ENCODE measurements around the gene ESRRB.

Gene ESRRB

DNA sequence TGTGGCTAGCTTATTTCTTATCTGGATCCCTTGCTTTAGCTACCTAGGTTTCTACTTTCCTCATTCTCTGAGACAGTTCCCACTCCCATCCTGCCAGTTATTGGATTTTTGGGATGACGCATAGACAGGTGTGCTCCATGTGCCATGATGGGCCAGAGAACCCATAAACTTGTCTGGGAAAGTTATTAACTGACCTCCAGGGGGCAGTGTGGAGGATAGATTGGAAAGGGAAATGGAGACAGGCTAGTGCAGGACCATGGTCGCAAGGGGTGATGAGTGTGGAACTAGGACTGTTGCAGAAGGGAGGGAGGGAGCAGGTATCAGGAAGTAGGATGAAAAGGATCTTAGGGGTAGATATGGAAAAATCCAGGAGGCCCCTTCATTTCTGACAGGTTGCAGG lies 80.3 kb downstream of the ESRRB start:
- peak; percentile 23 for DNase-seq

DNA sequence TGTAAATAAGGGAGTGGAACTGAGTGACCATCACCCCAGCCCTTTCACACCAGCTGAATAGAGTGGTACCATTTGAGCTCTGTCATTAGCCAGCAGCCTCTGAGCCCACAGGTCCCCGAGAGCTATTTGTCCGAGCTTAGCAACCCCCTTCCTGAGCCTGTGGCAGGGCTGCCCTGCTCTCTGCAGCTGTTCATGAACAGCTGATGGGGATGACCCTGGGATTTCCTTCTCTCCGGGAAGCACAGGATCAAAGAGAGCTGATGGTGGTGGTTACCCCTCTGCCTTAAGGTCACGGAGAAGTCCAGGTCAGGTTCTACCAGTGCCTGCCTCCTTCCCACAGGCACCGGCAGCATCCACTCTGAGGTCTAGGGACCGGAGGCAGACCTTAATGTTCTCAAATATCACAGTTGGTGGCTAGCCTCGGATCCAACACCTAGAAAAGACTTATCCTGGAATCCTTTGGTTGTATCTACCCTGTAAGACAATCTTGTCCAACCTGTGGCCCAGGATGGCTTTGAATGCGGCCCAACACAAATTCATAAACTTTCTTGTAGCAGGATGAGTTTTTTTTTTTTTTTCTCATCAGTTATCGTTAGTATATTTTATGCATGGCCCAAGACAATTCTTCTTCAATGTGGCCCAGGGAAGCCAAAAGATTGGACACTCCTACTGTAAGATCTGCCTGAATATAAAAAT lies 81.1 kb downstream of the ESRRB start:
- no peak for DNase-seq

DNA sequence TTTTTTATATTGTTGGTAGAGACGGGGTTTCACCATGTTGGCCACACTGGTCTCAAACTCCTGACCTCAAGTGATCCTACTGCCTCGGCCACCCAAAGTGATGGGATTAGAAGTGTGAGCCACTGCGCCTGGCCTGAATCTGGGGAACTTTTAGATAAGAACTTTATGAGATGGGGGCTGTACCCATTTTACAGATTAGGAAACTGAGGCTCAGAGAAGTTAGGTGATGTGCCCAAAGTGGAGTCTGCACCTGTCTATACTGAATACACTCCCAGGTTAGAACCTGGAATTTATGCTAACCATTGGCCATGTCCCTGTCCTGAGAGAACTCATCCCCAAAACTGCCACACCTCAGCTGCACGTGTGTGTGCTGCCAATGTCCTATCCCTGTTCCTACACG lies 81.9 kb downstream of the ESRRB start:
- DNase-seq = no peak

DNA sequence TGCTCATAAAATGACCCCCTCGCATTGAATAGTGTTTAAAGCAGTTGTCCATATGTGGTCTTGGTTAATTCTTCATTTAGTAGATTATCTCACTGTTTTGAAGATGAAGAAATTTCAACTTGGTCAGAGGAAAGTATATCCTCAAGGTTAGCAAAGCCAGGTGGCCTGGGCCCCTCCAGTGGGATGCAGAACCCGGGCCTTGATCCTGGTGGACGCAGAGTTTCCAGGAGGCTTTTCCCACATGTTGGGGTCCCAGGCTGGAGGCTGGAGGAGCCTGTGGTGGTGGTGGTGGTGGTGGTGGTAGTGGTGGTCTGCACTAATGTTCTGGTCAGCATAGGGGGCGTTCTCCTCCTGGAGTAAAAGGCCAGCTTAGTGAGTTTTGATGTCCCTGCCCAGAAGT lies 85.9 kb downstream of the ESRRB start:
- DNase-seq = no peak

DNA sequence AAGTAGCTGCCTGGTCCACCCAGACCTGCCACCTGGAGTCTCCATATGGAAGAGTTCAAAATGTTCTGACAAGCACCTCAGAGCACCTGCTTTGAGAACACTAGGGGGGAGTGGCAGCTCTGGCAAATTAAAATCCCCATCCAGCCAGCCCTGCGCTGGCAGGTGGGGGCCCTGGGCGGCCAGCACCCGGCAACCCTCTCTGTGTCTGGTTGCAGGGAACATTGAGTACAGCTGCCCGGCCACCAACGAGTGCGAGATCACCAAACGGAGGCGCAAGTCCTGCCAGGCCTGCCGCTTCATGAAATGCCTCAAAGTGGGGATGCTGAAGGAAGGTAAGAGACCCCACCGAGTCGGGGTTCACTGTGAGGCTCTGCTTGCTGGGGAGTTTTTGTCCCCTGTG lies 86.4 kb downstream of the ESRRB start:
- no peak for DNase-seq

DNA sequence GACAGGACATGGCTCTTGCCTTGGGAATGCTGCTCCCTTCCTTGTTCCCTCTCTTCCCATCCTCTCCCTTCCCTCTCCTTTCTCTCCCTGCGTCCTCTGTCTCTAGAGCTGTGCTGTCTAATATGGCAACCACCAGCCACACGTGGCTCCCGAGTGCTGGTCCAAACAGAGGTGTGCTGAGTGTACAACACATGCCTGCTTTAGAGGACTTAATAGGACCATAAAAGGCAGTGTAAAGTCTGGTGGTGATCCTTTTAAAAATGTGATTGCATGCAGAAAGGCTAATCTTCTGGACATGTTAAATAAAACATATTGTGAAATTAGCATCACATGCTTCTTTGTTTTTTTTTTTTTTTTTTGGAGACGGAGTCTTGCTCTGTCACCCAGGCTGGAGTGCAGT lies 87.2 kb downstream of the ESRRB start:
- no peak for DNase-seq

DNA sequence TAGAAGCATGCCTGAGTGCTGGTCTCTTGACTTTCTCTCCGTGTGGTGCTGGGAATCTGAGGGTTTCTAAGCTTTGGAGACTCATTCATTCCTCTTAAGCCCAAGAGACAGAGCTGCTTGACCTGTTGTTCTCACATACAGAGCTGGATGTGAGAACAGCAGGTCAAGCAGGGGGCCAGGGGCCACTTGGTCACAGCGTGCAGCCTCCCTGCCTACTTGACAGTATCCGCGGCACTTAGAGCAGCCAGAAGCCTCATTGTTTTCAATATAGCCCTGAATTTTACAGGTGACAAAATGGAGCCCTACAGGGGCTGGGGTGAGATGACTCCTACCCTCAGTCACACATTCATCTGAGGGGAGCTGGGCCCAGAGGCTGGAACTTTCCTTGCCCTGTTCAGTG lies 88.9 kb downstream of the ESRRB start:
- DNase-seq = no peak

DNA sequence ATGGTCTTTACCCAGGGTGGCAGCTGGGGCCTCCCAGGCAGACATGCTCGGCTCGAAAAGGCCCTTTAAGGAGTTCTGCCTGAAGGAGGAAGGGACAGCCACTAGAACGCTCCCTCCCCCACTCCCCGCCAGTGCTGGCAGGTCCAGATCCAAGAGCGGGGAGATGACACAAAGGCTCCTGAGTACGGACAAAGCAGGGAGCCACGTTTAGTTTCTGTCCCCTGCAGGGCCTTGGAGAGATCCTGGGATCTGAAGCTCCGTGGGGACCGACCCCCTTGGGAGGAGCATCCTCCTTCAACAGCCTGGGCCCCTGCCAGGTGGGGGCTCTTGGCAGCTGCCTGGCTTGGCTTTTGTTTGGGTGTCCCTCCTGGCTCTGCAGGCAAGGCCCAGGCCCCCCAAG lies 89.7 kb downstream of the ESRRB start:
- DNase-seq = no peak

DNA sequence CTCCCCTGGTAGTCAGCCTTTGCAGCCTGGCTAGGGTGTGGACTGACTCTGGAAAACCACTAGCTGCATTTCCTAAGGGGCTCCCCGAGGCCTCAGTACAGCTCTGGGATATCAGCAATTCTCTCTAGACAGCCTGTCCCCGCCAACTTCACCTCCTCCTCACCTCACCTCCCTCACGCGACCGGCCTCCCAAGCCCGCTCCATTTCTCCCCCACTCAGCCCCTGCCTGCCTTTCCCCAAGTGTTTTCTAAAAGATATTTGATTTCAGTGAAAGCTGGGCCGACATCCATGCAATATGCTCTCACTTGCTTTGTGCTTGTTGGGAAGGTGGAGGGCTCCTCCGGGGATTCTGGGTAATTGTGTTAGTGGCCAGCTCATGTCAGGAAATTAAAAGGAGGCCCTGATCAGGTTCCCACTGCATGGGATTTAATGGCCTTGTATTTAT lies 91.8 kb downstream of the ESRRB start:
- DNase-seq = no peak

DNA sequence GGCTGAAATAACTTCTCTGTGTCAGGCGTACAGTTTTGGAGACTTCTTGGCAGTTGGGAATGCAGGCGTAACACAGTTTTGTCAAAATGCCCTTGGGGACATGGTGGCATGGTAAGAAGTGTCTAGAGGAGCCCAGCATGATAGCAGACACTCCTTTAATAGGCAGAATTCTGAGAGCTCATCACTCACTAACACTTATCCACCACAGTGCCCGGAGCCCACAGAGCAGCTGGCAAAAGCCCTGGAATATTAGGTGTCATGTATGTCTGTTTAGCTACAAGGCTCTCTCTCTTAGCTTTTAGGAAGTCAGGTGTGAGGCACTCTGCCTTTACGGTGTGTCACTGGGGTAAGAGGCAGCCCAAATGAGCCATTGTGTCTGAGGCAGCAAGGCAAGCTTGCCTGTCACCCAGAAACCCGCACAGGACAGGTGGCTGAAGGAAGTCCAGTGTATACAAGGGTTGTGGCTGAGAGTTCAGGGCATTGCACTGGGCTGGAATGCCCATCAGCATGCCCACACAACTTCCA lies 96.3 kb downstream of the ESRRB start:
- DNase-seq = no peak

DNA sequence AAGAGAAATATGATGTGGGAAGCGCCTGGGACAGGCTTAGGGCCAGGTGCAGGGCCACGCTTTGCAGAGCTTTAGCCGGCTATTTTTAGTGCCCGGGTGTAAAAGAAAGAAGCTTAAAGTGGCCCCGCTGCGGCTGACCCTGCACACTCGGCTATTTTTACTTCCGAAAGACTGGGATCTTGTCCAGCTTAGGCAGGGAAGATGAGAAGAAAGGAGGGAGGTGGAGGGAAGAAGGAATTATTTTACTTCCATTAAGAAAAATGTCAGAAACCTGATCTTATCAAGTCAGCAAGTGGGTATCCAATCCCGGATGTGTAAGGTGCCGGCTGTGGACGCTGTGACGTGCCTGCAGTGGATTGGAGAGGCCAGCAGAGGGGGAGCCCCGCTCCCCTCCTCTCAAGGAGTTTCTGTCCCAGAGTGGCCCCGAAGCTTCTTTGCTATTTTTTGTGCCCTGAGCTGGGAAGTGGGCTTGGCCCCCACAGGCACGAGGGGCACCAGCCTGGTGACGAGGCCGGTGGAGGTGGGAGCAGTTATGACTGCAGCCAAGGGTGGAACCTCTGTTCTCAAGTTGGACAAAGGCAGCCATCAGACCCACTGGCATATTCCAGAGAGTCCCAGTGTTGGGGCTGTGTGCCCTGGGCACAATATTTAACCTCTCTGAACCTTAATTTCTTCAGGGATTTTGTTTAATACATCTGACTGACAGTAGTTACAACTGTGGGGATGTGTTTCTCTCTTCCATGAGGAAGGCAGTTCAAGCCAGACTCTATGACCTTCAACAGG lies 97.7 kb downstream of the ESRRB start:
- DNase-seq = no peak

DNA sequence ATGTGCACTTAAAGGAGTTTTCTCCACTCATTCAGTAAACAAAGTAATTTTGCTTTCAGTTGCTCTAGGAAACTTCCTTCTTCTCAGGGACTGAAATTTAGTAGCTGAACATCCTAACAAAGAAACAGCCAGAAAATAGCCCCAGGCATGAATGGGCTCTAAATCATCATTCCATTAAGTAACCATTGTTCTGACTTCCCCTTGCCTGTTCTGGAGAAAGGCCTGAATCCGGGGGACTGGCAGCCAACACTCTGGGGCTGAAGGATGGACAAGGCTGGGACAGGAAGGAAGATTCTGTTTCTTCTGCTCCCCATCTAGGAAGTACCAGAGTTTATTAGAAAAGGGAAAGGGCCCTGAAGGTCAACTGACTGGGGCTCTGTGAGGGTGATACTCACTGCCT lies 104.5 kb downstream of the ESRRB start:
- no peak for DNase-seq

DNA sequence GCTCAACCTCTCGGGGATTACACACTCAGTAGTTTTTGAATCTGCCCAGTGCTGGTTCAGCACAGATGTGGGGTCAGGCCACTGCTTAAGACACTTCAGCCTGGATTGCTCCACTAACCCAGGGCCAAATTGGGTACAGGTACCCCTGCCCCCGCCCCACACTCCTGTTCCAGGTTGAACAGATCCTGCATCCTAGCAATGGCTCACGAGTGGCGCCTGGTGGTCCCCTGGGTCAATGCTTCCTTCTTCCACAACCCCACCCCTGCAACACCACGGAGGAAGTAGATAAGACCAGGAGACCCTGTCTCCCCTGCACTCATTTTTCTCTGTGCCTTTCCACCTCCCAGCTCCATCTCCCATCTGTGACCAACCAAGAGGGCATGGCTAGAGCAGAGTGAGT lies 108.4 kb downstream of the ESRRB start:
- no peak for DNase-seq

DNA sequence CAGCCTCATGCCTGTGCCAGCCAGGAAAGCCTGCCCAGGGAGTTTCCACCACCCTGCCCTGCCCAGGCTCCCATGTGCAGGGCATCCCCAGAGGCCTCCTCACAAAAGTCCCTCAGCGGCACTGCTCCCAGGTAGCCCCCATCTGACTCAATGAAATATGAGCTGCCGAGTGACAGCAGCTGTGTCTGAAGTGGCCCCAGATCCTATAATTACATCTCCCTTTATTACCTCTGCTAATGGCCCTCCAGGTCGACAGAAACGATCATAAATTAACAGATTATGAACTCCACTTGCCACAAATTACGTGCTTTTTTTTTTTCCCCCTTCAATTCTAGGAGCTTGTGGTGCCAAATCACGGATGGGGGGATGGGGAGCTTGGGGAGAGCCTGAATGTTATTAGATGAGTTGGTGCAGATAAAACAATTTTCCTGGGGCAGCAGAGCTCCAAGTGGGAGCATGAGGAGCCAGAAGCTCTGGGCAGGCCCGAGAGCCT lies 110.4 kb downstream of the ESRRB start:
- DNase-seq = no peak

DNA sequence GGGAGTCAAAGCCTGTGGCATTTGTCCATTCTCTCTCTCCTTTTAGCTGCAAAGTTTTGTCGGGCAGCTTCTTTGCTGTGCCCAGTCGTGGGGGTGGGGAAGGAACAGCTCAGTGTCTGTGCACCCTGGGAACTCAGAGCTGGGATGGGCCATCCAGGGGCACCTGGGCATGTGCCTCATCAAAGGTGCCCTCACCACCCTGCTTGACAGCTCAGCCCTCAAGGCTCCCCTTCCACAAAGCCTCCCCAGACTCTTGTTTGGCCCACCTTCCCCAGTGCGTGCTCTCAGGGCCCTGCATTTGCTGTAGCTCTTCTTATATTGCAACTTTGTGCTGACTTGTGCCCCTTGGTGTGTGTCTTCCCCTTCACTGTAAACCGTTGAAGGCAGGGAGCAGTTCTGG lies 112.6 kb downstream of the ESRRB start:
- DNase-seq = no peak

DNA sequence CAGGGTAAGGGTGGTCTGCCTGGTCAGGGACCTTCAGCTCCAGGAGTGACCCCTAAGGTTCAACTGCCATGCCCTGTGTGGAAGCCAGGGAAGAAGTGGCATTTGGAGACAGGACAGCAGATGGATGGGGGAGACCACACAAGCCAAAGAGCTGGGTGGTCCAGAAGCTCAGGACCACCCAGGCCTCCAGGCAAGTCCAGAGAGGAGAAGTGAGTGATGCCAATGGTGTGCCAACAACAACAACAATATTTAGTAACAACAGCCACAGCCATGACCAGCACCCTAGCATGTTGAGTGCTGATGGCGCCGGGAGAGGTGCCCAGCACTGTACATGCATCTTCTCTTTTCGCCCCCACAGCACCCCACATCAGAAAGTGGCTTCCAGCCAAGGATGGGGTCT lies 113.7 kb downstream of the ESRRB start:
- no peak for DNase-seq

DNA sequence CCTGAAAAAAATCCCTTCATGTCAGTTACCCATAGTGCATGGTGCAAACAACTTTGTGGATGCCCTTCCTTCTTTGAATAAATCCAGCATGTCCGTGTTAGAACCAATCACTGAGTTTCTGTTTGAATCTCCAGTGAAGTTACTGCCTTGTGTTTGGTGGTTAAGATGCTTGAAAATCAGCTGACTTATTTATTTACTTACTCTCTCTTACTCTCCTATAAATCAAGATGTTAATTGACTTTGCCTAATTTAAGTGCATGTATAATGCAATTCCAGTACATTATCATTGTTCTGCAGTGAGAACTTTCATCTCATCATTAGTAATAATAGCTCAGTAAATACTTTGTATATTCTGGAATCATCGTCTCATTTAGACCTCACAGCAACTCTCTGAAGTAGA lies 114.2 kb downstream of the ESRRB start:
- DNase-seq = no peak

DNA sequence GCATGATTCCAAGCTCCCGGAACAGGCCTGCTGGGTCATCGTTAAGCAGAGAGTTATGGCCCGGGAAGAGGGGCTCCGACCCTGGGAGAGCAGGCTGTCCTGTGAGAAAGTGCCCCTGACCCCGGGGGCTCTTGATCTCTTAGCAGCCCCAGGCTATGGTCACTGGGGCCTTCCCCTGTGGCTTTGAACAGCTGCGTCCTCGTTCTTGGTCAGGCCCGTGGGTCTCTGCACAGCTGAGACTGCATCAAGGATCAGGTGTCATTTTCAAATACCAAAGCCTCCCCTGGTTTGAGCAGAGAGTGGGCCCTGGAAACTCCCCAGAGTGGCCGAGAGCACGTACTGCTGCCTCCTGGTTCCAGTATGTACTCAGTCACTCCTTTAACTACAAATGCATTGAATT lies 114.8 kb downstream of the ESRRB start:
- no peak for DNase-seq

DNA sequence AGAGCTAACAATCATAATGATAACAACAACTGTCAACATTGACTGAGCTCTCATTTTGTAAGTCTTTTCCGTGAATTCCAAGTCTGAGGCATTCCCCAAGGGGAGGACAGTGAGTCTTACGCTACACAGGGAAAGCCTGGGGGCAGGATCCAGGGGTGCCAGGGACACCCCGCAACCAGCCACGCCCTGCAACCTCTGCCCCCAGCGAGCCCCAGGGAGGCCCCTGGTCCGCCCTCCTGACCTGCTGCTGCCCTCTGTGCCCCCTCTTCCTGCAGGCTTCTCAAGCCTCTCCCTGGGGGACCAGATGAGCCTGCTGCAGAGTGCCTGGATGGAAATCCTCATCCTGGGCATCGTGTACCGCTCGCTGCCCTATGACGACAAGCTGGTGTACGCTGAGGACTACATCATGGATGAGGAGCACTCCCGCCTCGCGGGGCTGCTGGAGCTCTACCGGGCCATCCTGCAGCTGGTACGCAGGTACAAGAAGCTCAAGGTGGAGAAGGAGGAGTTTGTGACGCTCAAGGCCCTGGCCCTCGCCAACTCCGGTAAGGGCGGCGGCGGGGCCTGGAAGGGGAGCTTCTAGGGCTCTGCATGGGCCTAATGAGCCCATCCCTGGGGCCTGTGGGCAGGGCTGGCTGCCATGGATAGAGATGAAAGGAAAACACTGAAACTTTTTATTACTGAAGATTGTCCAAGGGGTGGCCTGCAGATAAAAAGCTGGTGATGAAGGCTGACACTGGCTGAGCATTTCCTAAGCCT lies 115.4 kb downstream of the ESRRB start:
- DNase-seq = no peak

DNA sequence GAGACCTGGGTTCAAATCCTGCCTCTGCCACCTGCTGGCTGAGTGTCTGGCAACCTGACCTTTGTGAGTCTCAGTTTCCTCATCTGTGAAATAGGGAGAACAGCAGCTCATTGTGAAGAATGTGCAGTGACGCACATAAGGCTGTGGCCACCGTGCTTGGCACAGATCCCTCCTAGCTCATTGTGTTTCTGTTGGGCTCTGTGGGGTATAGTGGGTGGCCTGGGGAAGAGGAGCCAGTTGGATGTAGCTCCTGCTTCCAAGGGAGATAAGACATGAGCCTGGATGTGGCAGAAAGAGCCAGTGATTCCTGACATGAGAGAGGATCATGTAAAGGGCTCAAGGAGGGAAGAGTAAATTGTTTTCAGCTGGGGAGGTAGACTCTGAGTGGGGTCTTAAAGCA lies 120.0 kb downstream of the ESRRB start:
- no peak for DNase-seq

DNA sequence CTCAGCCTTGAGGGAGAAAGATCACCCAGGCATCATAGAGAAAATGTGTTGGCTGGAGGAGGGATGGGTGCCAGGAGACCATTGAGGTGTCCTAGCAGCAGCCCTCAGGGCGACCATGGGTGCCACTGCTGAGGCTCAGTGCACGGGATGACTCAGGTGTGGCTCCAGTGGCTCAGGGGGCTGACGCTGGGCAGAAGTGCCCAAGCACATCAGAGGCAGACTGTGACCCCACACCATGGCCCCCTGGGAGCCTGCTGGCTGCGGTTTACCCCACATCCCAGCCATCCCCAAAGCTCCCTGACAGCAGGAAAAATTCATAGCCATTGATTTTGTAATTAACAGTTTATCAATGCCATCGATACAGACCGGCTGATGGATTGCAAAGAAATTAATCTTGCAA lies 120.7 kb downstream of the ESRRB start:
- DNase-seq = no peak

DNA sequence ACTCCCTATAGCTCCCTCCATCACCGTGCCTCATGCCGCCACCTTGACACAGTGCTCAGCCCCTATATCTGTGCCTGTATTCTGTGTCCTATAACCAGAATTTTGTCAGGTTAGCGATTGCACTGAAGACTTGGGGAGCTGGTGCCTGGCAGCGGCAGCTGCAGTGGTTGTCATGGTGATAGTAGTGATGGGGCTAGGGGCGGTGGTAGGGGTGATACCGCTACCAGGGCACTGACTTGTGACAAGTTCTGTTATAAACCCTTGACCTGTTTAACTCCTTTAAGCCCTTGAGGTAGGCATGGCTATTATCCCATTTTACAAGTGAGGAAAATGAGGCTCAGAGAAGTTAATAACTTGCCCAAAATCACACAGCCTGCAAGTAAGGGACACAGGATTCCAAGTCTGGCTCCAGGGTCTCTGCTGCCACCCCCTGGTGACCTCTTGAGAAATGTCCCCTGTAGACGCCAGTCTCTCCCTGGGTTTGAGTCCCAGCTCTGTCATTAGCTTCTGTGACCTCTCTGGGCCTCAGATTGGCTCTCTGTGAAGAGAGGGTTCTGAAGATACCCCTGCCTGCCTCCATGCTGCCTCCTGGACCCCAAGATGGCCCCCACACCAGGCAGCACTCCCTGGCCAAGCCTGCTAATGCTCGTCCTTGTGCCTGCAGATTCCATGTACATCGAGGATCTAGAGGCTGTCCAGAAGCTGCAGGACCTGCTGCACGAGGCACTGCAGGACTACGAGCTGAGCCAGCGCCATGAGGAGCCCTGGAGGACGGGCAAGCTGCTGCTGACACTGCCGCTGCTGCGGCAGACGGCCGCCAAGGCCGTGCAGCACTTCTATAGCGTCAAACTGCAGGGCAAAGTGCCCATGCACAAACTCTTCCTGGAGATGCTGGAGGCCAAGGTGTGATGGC lies 121.9 kb downstream of the ESRRB start:
- no peak for DNase-seq
